Breast epithelium (tissue), 4 donors: ENCODE data around the gene DEK. TPM values are rescaled to one million over a fixed set of nuclear protein-coding genes. Genes with fewer than 3 reads are reported as not detected.

Experiments used
- DNase-seq, 2 donors: peaks; one replicate each; pipeline ENCODE4 v3.0.0-alpha.2; 2019; ENCODE audit warnings: low spot score in 2 of 2
- H3K27ac ChIP-seq, 2 donors: fragments of 200-600 bp; sonication (generic) in 1 of 2; one replicate each; pipeline ENCODE4 v1.5.1; 2016 to 2019; ENCODE audit warnings: mild to moderate bottlenecking in 1 of 2
- H3K27me3 ChIP-seq, 2 donors: fragments of 200-600 bp; sonication (generic) in 1 of 2; one replicate each; pipeline versions ENCODE4 v1.5.1 to v1.6.0; 2017 to 2019; ENCODE audit warnings: control low read depth in 1 of 2, mild to moderate bottlenecking in 1 of 2
- H3K36me3 ChIP-seq: fragments of 200-600 bp; one replicate; pipeline ENCODE4 v1.5.1; 2019
- H3K4me1 ChIP-seq, 2 donors: fragments of 200-600 bp; sonication (generic); one replicate each; pipeline ENCODE4 v1.5.1; 2016 to 2019; ENCODE audit warnings: control low read depth in 1 of 2
- H3K4me3 ChIP-seq, 3 donors: fragments of 200-600 bp; sonication (generic); 1 replicate in 2 of 3; 2 replicates in 1 of 3; pipeline ENCODE4 v1.5.1; 2016 to 2019; ENCODE audit warnings: mild to moderate bottlenecking in 3 of 3, moderate library complexity in 2 of 3
- H3K9me3 ChIP-seq, 2 donors: fragments of 200-600 bp; sonication (generic) in 1 of 2; one replicate each; pipeline ENCODE4 v1.5.1; 2016 to 2019; ENCODE audit warnings: control low read depth in 1 of 2
- POLR2A ChIP-seq: fragments of 450-650 bp; IDR thresholded peaks from one replicate; pipeline ENCODE4 v1.6.1; 2016; ENCODE audit warnings: antibody characterized with exemption, mild to moderate bottlenecking, moderate library complexity
- POLR2AphosphoS5 ChIP-seq, 3 donors: sonication (generic); formaldehyde crosslinking; IDR thresholded peaks; one replicate each; pipeline ENCODE4 v1.6.1; 2017; ENCODE audit warnings: antibody characterized with exemption in 3 of 3
- intact Hi-C: fragments of 100-400 bp; cut with DNase I; formaldehyde crosslinking; loops from one replicate; pipeline ENCODE4 v1.15.1; 2023; ENCODE audit warnings: low total_unique reads
- total RNA-seq, 3 donors: library from RNA; depleted of rRNA; stranded (reverse); fragments of >200 nt; gene quantifications; one replicate each; pipeline ENCODE4 v1.1.0, GENCODE V29; 2016
- TF ChIP-seq, protein P1 (sequence below), 3 donors: fragments of 450-650 bp; IDR thresholded peaks; one replicate each; pipeline ENCODE4 v1.5.1; 2016 to 2017; ENCODE audit warnings: antibody characterized with exemption in 3 of 3, mild to moderate bottlenecking in 3 of 3, moderate library complexity in 3 of 3

The DEK gene
- total RNA-seq, 3 donors from 2014 or later = 107 to 162 (median 125) TPM

DNA sequence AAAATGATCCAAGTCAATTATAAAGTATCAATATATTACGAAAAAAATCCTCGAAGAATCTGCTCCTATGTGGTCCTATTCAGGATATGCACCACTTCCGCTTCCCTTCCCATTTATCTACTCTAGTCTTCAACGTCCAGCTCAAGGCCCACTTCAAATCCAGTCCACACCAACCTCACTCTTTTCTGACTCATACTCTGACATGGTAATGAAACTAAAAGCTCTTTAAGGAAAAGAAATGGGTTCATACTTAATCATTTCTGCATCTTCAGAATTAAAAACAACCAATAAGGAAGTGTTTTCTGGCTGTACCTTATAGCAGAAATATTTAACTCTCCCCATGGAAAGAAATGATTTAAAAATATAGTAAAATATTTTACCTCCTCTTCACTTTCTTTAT, 15.1 kb downstream of the DEK start:
- Histone ChIP-seq H3K27me3 (no peaks in the 10 kb centered on the region), H3K36me3 (peaks cover under 1% of the 10 kb centered on the region), H3K4me1 (no peaks in the 10 kb centered on the region), H3K9me3 (no peaks in the 10 kb centered on the region), H3K27ac (no peak overlapping the region), H3K4me3 (no peak overlapping the region)
- intact Hi-C loops = no loop called here
- TF ChIP-seq POLR2AphosphoS5 (IDR thresholded peaks at IDR 0.05) = no peak
- TF ChIP-seq, protein P1, sequence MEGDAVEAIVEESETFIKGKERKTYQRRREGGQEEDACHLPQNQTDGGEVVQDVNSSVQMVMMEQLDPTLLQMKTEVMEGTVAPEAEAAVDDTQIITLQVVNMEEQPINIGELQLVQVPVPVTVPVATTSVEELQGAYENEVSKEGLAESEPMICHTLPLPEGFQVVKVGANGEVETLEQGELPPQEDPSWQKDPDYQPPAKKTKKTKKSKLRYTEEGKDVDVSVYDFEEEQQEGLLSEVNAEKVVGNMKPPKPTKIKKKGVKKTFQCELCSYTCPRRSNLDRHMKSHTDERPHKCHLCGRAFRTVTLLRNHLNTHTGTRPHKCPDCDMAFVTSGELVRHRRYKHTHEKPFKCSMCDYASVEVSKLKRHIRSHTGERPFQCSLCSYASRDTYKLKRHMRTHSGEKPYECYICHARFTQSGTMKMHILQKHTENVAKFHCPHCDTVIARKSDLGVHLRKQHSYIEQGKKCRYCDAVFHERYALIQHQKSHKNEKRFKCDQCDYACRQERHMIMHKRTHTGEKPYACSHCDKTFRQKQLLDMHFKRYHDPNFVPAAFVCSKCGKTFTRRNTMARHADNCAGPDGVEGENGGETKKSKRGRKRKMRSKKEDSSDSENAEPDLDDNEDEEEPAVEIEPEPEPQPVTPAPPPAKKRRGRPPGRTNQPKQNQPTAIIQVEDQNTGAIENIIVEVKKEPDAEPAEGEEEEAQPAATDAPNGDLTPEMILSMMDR (IDR thresholded peaks at IDR 0.05) = no peak
- no peak for TF ChIP-seq POLR2A
- DNase-seq = no peak

DNA sequence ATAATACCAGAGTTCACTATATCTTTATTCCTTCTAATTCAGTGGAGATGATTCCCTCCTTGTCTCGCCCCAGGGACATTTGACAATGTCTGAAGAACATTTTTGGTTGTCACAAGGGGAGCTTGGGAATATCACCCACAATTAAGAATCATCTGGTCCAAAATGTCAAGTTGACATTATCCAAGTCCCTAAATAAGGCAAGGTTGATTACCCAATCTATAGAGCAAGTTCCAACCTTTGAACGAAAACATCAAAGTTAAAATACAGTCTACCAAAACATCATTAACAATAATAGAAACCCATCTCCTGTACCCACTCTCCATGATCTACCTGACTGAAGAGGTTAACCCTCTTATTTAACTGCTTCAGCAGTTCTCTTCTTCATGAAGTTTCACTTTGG, 15.6 kb downstream of the DEK start:
- Histone ChIP-seq H3K27me3 (no peaks in the 10 kb centered on the region), H3K4me3 (no peak overlapping the region), H3K27ac (no peak overlapping the region), H3K9me3 (no peaks in the 10 kb centered on the region), H3K4me1 (no peaks in the 10 kb centered on the region), H3K36me3 (no peaks in the 10 kb centered on the region)
- intact Hi-C loops = no loop called here
- DNase-seq = no peak
- TF ChIP-seq POLR2A = no peak
- TF ChIP-seq, protein P1 (IDR thresholded peaks at IDR 0.05) = no peak
- TF ChIP-seq POLR2AphosphoS5 (IDR thresholded peaks at IDR 0.05) = no peak

DNA sequence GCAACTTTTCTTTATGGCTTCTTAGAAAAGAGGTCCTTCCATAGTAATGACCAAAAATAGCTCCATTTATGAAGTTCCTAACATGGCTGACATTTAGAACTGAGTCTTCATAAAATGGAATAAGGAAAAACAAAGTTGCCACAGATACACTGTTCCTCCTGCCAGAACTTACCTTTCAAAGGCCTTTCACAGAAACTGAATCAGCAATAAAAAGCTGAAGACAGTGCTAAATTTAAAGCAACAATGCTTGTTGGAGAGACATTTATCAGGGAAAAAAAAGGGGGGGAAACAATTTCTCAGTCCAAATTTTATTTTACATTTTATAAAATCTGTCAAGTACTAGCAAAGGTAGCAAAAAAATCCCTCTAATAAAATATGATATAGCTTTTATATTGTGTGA, 17.3 kb downstream of the DEK start:
- H3K36me3 ChIP-seq = no peaks in the 10 kb centered on the region
- TF ChIP-seq POLR2AphosphoS5 (IDR thresholded peaks at IDR 0.05) (no peak), POLR2A (no peak)
- TF ChIP-seq, protein P1 (IDR thresholded peaks at IDR 0.05) = no peak
- no peaks in the 10 kb centered on the region for H3K27me3 ChIP-seq
- intact Hi-C loops = no loop called here
- H3K4me3 ChIP-seq = no peak overlapping the region
- H3K27ac ChIP-seq = peak overlapping the region in 1 of 2 donors; percentile 73
- H3K4me1 ChIP-seq = no peaks in the 10 kb centered on the region
- no peaks in the 10 kb centered on the region for H3K9me3 ChIP-seq
- no peak for DNase-seq

DNA sequence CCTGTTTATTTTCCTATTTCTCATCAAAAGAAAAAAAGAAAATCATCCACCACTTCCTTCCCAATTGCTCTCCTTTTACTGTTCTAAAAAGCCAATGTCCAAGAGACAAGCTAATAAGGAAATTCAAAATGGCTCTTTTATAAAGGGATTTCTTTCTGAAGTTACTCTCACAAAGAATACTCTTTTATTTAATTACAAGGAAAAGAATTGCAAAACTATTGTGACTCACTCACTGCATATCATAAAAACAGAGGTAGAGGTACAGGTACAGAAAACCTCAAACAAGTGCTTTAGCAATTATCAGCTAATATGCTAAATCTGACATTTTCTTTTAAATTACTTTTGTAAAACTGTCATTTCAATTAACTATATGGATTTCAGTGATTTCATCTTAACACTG, 18.1 kb downstream of the DEK start:
- peak overlapping the region; percentile 66 to 73 for H3K27ac ChIP-seq
- TF ChIP-seq POLR2AphosphoS5 (IDR thresholded peaks at IDR 0.05) (no peak), POLR2A (no peak)
- TF ChIP-seq, protein P1 (IDR thresholded peaks at IDR 0.05) = no peak
- no peaks in the 10 kb centered on the region for H3K9me3 ChIP-seq
- H3K4me1 ChIP-seq = no peaks in the 10 kb centered on the region
- no peaks in the 10 kb centered on the region for H3K36me3 ChIP-seq
- H3K4me3 ChIP-seq = no peak overlapping the region
- no peak for DNase-seq
- H3K27me3 ChIP-seq = no peaks in the 10 kb centered on the region
- intact Hi-C loops = no loop called here

DNA sequence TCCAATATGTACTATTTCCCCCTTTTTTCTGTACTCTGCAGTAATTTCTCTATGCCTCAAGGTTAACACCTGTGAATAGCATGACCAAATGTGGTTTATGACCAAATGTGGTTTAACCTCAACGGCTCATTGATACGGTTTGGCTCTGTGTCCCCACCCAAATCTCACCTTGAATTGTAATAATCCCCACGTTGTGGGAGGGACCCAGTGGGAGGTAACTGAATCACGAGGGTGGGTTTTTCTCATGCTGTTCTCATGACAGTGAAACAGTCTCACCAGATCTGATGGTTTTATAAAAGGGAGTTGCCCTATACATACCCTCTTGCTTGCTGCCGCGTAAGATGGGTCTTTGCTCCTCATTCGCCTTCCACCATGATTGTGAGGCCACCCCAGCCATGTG, 18.7 kb downstream of the DEK start:
- Histone ChIP-seq H3K27me3 (no peaks in the 10 kb centered on the region), H3K4me1 (no peaks in the 10 kb centered on the region), H3K4me3 (no peak overlapping the region), H3K27ac (peak overlapping the region; percentile 66 to 73), H3K36me3 (no peaks in the 10 kb centered on the region), H3K9me3 (no peaks in the 10 kb centered on the region)
- no peak for DNase-seq
- TF ChIP-seq POLR2AphosphoS5 (IDR thresholded peaks at IDR 0.05) = no peak
- TF ChIP-seq POLR2A = no peak
- TF ChIP-seq, protein P1 (IDR thresholded peaks at IDR 0.05) = no peak
- intact Hi-C loops = no loop called here
